GM06990 (cell line): ENCODE data around the gene CYP4F12.

Experiments used
- DNase-seq: peaks from one replicate; pipeline ENCODE4 v3.0.0-alpha.2; 2011; ENCODE audit not compliant: insufficient read length; ENCODE audit errors: extremely low read depth
- H3K27me3 ChIP-seq: replicated peaks from 2 replicates; pipeline ENCODE4 v1.6.0; 2011; ENCODE audit warnings: low read length; ENCODE audit not compliant: control insufficient read depth, insufficient read depth
- H3K36me3 ChIP-seq: 2 replicates; pipeline ENCODE4 v1.5.1; 2011; ENCODE audit warnings: low read length; ENCODE audit not compliant: control insufficient read depth, insufficient read depth
- H3K4me3 ChIP-seq: replicated peaks from 2 replicates; pipeline ENCODE4 v1.5.1; 2011; ENCODE audit warnings: low read depth, mild to moderate bottlenecking, control low read depth, low read length
- TF ChIP-seq, protein P1 (sequence below): IDR thresholded peaks from 2 replicates; pipeline ENCODE4 v1.5.1; 2011; ENCODE audit warnings: low read length, control low read depth, mild to moderate bottlenecking, inconsistent platforms; ENCODE audit not compliant: insufficient read depth, poor library complexity, severe bottlenecking

CYP4F12 gene

DNA sequence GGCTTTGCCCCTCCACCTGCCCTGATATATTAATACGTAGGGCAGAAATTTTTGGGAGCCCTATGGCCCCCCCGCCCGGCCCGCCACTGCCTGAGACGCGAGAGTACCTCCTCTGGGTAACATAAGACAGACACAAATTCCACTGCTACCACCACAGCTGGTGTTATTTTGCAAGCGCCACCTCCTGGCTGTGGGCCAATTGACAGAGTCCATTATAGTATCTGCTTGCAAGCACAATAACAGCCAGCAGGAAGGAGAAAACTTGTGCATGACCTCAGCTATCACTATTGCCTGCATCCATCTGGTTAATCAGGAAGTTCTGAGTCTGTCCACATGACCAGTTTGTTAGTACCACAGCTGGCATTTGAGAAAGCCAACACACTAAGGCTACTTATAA is 29.6 kb downstream of the CYP4F12 start:
- DNase-seq = no peak
- TF ChIP-seq, protein P1, sequence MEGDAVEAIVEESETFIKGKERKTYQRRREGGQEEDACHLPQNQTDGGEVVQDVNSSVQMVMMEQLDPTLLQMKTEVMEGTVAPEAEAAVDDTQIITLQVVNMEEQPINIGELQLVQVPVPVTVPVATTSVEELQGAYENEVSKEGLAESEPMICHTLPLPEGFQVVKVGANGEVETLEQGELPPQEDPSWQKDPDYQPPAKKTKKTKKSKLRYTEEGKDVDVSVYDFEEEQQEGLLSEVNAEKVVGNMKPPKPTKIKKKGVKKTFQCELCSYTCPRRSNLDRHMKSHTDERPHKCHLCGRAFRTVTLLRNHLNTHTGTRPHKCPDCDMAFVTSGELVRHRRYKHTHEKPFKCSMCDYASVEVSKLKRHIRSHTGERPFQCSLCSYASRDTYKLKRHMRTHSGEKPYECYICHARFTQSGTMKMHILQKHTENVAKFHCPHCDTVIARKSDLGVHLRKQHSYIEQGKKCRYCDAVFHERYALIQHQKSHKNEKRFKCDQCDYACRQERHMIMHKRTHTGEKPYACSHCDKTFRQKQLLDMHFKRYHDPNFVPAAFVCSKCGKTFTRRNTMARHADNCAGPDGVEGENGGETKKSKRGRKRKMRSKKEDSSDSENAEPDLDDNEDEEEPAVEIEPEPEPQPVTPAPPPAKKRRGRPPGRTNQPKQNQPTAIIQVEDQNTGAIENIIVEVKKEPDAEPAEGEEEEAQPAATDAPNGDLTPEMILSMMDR = peak; percentile 18
- Histone ChIP-seq H3K27me3 (no peaks in the 10 kb centered on the region; the same call in 1 of the 2 replicates), H3K36me3 (no peaks in the 10 kb centered on the region), H3K4me3 (no peak overlapping the region)

DNA sequence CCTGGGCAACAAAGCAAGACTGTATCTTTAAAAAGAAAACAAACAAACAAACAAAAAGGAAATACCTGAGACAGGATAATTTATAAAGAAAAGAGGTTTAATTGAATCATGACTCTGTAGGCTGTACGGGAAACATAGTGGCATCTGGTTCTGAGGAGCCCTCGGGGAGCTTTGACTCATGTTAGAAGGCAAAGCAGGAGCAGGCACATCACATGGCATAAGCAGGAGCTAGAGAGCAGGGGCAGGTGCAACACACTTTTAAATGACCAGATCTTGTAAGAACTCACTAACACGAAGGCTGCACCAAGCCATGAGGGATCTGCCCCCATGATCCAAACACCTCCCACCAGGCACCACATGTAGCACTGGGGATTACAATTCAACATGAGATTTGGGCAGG is 41.8 kb downstream of the CYP4F12 start:
- Histone ChIP-seq H3K36me3 (no peaks in the 10 kb centered on the region), H3K4me3 (no peak overlapping the region), H3K27me3 (no peaks in the 10 kb centered on the region; the same call in 1 of the 2 replicates)
- DNase-seq = no peak
- TF ChIP-seq, protein P1 = no peak

DNA sequence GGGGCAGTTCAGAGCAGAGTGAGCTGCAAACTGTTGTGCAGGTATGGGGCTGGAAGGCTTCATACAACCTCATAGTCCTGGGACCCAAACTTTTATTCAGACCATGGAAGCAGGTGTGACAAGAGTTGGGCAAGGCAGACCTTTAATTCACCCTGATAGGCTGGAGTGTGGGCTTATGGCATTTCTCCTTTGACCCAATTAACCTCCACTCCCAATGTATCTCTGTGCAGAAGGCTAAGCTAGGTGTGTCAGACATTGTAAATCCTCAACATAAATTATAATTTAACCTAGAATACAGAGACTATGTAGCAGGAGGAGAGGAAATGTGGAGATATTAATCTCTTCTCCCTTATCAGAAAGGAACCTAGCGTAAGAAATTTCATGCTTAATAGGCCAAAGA is 42.8 kb downstream of the CYP4F12 start:
- DNase-seq = no peak
- TF ChIP-seq, protein P1 = no peak
- Histone ChIP-seq H3K4me3 (no peak overlapping the region), H3K27me3 (no peaks in the 10 kb centered on the region; the same call in 1 of the 2 replicates), H3K36me3 (no peaks in the 10 kb centered on the region)

DNA sequence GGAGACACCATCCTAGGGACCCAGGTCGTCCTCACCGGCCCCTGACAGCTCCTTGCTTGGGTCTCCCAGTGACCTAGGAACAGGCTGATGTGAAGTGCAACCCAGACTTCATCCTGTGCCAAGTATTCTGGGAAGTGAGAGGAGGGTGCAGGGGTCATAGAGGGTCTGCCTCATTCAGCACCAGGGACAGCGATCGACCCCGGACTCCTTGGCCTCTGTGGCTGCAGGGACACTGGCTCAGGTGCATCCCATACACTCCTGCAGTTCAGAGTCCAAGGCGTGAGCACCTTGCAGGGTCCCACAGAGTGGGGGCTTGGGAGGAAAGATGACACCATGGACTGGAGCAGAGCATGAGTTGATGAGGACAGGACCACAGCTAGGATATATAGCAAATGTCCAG is 44.9 kb downstream of the CYP4F12 start:
- TF ChIP-seq, protein P1 = no peak
- DNase-seq = no peak

DNA sequence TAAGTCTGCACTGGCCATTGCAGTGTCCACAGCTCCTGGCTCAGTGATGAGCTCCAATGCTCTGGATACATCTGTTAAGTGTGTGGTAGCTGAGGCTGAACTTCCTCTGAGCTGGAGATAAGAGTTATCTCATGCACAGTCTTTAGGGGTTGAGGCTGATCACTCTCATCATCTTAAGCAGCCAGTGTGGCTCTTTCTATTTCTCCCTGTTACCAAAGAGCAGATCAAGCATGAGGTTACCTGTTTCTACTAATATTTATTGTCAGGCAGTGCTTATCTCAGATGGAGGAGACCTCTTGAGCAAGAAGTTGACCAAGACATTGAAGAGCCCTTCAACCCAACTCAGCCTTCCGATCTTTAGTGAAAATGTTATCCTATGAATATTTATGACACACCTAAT is 48.4 kb downstream of the CYP4F12 start:
- Histone ChIP-seq H3K36me3 (no peaks in the 10 kb centered on the region), H3K4me3 (no peak overlapping the region), H3K27me3 (no peaks in the 10 kb centered on the region; the same call in 1 of the 2 replicates)
- TF ChIP-seq, protein P1 = no peak
- DNase-seq = no peak

More for the DNA sequence above, 44.9 kb downstream of the CYP4F12 start:
- H3K27me3 ChIP-seq = no peaks in the 10 kb centered on the region; the same call in 1 of the 2 replicates
- H3K4me3 ChIP-seq = no peak overlapping the region
- no peaks in the 10 kb centered on the region for H3K36me3 ChIP-seq

DNA sequence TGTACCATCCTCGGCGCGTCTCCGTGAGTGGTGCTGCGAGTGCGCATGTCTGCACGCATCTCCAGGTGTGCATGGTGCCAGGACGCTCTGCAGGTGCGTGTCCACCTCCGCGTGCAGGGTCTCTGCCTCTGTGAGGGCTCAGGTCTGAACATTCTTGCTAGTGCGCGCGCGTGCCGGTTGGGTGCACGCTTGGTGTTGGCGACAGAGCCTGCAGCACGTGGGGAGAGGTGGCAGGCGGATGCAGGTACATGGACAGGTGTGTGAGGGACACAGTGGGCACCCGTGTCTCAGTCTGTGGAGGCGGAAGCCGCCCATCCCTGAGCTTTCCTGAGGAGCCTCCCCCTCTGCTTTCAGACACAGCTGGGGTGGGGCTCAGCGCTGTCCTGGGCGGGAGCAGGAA is 50.1 kb downstream of the CYP4F12 start:
- H3K4me3 ChIP-seq = no peak overlapping the region
- no peaks in the 10 kb centered on the region for H3K27me3 ChIP-seq
- DNase-seq = no peak
- no peaks in the 10 kb centered on the region for H3K36me3 ChIP-seq
- TF ChIP-seq, protein P1 = no peak
